NCI-H748 (cell line): ENCODE measurements around the gene BRWD1.

Experiments used
- DNase-seq: peaks from one replicate; lab custom pipeline; 2025; ENCODE audit not compliant: unreplicated experiment; lab: John Stamatoyannopoulos, UW

Gene BRWD1

DNA sequence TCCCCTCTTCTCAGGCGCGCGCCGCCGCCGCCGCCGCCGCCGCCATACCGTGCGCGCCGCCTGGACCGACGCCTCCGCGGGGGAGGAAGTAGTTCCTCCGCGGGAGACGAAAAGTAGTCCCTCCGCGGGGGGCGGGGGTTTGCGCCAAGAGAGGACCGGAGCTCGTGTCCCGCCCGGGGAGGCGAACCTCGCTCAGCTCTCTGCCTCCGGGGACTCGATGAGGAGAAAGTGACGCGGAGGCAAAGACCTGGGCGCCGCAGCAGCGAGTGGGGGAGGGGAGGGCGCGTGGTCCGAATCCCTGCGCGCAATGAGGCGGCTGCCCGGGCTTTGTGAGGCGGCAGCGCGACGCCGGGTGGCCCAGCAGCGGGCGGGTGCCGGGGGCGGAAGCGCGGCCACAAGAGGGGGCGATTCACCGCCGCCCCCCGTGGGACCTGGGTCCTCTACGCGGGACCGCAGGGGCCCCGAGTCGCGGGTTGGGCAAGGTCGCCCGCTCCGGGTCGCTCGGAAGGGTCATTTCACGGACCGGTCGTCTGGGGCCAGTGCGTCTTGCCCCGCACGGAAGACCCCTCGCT is at the start of gene BRWD1:
TSS of gene BRWD1 (minus strand) at position 62 of the 572 bp plus-strand sequence. CDS start 141 bp downstream, outside the sequence.
- DNase-seq: peak; percentile 90

DNA sequence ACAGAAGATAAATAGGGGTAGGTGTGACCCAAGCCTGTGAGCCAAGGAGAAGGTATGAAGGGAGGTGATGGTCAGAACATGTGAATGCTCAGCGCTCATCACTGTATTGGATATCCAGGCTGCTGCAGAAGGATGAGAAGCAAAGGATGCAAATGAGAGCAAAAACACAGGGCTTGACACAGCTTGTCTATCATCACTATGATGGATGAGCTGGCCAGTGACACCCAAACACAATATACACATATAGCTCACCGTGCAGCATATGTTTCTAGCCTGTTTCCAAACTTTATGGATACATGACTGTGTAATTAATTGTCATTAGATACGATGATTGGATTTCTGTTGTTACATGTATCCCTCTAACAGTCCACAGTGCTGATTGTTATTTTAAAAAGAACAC is 49.3 kb upstream of the BRWD1 start:
- DNase-seq: no peak

DNA sequence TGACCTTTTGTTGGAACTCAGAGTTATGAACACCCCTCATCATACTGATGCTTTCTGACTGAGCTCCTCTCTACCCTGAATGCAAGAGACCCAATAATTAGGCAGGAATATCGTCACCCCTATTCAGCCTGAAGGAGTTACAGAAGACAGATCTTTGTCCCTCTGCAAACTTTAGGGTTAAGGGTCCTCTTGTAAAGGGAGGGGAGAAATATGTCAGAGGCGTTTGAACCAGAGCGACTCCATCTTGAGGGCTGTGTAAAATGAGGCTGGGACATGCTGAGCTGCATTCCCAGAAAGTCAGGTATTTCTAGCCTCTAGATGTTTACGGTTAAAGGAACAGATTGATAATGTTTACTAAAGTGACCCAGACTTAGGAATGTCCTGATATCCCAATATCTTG is 46.0 kb upstream of the BRWD1 start:
- no peak for DNase-seq

DNA sequence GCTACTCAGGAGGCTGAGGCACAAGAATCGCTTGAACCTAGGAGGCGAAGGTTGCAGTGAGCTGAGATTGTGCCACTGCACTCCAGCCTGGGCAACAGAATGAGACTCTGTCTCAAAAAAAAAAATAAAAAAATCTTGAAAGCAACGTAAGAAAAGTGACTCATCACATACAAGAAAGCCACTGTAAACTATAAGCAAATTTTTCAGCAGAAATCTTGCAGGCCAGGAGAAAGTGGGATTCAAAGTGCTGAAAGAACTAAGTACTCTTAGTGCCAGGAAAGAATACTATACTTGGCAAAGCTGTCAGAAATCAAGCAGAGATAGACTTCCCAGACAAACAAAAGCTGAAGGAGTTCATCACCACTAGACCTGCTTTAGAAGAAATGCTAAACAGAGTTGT is 39.9 kb upstream of the BRWD1 start:
- no peak for DNase-seq

DNA sequence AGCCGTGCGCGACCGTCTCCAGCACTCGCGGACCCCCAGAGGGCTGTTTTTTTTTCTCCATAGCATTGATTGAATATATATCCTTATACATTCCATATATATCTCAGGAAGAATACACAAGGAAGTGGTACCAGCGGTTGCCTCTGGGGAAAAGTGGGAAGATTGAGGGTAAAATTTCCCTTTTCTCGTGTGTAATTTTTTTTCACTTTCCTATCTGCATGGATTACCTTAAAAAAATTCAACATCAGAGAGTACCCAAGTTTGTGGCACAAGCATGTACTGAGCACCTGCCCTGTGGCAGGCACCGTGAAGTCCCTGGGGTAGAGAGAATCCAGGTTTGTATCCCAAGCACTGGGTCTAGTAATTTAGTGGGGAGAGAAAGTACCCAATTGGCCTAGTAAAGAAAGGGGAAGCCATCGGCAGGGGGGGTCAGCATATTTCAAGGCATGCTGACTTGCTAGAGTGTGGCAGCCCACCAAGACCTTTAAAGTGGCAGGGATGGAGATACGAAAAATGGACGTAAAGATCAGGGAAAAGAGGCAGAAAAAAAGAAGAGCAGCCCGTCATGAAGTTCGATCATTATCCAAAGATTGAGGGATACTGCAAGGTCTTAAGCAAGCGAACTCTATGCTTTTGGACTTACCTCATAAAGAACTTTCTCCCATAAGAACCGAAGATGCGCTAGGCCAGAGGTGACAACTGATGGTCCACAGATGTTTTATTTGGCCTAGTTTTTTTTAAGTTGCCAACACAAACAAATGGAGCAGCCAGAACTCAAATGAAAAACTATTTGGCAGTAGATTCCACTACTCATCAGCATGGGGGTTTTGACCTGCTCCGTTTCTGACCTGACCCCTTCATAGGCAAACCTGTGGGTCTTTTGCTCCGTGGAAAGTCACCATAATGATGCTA is 36.9 kb upstream of the BRWD1 start:
- DNase-seq: no peak

DNA sequence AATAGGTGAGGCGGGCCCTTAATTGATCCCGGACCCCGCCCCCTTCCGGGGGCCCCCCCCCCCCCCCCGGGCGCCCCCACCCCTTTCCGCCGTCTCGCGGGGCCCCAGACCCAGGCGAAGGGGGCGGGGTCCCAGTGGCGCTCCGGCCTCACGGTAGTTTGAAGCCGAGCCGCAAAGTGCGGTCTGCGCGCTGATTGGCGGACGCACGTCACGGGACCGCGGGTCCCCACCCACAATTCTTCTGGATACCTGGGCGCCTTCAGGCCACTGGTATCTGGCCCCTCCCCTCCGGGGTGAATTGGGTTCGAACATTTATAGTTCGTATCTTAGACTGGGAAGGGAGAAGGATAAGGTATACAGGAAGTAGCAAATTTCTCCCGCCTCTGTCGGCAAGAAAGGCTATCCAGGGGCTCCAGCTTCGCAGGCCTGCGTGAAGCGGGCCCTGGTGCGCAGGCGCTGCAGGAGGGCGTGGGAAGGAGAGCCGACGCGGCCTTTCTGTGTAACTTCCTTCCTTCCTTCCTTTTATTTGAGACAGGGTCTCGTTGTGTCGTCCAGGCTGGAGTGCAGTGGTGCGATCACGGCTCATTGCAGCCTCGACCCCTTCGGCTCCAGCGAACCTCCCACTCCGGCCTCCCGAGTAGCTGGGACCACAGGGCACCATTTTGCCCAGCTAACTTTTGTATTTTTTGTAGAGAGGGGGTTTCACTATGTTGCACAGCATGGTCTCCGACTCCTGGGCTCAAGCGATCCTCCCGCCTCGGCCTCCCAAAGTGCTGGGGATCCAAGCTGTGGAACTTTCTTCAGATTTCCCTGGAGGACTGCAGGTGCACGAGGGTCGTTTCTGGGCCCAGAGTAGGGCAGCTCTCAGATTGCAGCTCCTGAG is 36.0 kb upstream of the BRWD1 start:
- DNase-seq: peak; percentile 98

DNA sequence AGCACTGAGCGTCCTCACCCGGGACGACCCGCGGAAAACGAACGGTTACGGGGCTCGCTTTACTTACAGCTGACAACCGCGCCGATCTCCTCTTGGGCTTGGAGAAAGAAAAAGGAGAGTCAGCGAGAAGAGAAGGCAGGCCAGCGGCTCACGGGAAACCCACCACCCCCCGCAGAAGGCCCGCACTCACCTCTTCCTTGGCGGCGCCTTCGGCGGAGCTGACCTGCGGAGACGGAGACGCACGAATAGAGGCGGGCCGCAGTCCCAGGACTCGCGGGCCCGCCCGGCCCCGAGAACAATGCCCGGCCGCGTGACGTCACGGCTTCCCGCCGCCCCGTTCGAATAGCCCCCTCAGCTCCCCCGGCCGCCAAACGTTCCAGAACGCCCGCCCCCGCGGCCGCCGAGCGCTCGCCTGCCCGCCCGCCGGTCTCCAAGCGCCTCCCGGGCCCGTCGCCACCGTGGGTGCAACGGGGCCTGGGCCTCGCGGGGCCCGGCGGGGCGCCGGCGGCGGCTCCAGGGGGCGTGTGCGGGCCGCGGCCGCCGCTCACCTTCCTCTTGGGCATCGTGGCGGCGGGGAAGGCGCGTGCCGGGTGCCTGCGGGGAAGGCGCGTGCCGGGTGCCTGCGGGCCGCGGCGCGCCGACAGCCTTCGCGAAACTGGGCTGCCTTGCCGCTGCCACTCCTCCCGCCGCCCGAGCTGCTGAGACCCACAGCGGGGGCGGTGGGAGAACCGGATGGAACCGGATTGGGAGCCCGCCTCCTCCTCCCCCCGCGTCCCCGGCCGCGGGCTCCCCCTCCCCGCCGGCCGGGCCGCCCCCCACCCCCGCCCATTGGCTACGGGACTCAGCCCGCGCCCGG is 35.2 kb upstream of the BRWD1 start, which contains the start of gene HMGN1:
TSS of gene HMGN1 (minus strand) at position 734 of the 856 bp plus-strand sequence. CDS start at position 563, 171 bp downstream.
- DNase-seq: peak; percentile 97

DNA sequence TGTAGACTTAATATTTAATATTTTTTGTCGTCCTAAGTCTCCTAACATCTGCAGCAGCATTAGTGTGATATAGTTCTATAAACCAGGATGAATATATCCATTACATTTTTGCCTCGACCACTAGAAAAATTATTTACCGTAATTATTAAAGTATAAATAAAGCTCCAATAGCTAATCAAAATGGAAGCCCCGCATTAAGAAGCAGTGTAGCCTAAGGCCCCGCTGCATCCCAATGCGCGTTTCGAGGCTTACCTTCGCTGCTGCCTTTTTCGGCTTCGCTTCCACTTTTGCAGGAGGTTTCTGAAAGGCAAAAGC is 34.6 kb upstream of the BRWD1 start:
- peak; percentile 64 for DNase-seq

DNA sequence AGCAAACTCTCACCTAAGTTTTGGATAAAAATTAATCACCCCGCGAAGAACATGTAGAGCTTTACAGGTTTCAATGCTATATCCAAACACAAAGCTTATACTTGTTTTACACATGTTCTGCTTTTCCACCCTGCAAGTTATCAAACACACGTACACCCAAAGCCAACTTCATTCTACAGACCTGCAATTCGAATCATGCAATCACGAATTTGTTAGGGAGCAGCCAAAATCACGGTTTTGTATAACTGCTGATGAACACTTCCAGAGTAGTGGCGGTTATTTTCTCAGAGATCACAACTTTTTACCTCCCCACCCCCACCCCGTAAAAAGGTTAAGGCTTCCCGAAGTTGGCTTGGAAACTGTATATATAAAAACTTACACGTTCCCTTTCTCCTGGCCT is 34.1 kb upstream of the BRWD1 start:
- no peak for DNase-seq

DNA sequence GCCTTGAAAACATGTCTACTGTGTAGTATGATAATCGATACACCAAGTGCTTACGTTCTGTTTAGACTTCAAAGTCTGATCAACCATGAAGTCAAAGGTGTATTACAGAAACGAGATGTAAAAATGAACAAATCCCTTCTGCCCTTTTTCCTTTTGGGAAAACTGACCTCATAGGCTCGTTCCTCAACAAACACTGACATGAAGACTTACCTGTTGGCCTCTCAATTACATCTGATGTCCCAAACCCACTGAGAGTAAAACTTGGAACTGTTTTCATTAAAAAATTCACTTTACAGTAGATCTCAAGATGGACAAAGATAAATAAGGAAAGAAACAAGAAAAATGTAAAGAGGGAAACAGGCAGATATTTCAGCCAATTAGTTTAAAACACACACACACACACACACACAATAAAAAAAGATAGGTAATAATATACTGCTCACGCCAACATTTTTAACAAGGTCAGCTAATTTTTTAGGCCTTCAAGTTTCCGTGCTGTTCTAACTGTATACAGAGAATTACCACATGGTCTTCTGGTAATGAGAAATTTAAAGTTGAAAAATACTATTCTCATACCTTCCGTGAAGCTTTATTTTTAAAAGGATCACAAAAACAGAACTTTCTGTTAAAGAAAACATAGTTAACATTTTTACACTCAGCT is 33.4 kb upstream of the BRWD1 start:
- no peak for DNase-seq

DNA sequence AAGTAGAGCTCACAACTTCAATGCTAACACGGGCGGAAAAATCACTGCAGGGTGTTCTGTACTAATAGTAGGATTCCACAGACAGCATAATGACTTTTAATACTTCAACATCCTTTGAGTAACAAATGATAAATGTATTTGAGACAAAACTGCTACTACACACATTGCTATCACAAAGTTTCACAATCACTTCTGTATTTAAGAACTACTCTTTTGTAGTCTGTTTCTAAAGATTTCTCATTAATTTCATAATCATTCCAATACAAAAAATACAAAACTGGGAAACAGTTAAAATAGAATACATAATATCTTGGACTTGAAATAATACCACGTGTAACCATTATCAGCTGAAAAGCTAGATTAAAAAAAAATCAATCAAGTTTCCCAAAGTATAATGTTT is 32.8 kb upstream of the BRWD1 start:
- no peak for DNase-seq

DNA sequence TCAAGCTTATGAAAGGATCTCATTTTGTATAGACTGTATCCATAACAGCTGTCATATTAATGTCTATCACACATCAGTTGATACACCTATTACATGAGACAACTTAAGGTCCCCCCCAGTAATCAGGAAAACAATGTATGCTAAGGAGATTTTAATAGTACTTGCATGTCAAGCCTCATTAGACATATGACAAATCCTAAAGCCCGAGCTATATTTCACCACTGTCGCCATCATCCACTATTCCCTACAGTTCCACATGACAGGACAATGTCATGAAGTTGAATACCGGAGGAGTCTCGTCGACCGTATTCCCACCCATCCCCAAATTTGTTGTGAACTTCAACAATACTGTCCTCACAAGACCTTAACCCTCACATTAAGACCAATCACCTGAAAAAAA is 32.0 kb upstream of the BRWD1 start:
- DNase-seq: no peak

DNA sequence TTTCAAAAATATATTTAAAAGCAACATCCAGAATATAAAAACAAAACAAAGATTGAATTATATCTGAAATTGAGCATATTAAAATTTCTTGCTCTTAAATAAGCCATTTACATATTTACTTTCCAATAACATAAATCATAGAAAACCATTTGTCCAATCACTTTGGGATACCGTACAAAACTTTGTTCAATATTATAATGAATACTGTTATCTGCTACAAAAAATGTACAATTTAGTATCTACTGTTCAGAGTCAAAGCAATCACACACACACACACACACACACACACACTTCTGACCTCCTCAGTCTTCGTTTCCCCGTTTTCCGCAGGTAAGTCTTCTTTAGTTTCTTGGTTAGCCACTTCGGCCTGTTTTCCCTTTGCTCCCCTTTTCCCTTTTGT is 31.4 kb upstream of the BRWD1 start:
- no peak for DNase-seq

DNA sequence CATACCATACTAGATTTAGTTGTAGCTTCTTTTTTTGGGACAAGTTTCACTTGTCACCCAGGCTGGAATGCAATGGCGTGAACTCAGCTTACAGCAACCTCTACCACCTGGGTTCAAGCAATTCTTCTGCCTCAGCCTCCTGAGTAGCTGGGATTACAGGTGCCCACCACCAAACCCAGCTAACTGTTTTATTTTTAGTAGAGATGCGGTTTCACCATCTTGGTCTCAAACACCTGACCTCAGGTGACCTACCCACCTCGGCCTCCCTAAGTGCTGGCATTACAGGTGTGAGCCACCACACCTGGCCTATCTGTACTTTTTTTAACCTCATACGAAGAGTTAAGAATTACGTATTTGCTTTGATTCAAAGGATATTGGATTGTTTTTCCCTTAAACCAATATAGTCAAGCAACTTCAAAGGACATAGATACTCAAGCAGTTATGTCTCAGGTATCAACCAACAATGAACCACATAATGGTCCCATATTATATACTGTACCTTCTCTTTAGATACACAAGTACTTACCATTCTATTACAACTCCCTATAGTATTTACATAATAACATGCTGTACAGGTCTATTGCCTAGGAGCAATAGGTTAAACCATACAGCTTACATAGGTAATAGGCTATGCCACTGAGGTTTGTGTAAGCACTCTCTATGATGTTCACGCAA is 28.0 kb upstream of the BRWD1 start:
- no peak for DNase-seq

DNA sequence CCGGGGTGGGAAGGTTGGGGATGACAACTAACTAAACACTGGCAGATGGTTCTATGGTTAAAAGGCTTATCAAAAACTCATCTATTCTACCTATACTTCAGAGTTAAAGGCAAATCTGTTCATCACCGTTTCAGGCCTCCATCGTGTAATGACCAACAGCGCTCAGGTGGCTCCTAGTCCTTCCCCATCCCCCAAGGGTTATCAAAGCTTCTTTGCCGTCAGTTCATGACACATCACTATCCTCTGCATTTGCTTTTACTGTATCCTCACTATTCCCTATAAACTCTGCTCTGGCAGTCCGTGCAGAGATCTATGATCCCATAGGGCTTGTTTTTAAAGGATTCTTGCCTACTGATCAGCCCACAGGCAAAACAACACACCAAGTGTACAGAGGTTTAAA is 27.3 kb upstream of the BRWD1 start:
- no peak for DNase-seq

DNA sequence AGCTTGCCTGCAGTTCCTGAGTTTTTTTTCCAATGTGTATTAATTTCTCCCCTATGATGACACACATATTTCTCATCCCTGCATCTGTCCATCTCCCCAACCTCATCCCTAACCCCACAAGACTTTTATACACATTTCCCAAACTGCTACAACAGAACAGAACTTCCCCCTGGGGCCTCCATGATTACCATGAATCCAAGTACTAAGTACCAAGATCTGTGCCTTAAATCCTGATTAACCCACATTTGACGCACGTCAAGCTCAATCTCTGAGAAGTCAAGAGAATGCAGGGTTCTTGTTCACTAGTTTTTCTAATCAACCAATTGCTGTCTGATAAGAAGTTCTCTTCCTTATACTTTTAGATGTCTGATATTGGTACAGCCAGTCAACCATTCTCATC is 25.8 kb upstream of the BRWD1 start:
- no peak for DNase-seq

DNA sequence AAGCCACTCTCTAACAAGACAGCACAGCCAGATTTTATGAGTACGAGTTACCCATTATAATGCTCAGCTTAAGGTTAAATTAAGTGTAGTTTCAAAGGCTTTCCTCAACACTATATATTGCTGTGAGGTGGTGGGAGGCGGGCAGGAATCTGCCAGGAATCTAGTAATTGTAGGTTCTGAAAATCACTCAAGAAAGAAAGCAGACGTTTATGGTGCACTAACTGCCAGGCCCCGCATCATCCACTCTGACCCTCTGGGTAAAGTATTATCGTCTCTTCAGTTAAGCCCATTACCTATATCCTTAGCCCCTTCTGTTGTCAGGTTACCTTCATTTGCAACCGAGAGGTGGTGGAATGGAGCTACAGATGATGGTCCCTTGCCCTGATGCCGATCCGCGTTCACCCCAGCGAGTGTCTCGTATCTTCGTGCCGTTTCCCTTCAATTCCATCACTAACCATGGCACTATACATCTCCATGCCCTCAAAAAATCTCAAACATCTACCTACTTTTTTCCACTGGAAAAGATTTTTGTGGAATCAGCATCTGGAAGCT is 23.1 kb upstream of the BRWD1 start:
- DNase-seq: no peak

DNA sequence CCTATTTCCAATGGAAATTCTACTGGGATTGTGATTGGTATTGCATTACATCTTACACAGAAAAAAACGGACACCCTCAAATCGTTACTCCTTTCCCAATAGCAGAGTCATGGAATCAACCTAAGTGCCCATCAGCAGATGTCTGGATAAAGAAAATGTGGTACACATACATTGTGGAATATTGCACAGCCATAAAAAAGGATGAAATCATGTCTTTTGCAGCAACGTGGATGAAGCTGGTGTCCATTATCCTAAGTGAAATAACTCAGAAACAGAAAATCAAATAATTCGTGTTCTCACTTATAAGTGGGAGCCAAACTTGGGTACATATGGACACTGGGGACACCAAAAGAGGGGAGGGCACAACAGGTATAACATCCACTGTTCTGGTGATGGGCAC is 21.2 kb upstream of the BRWD1 start:
- DNase-seq: no peak

DNA sequence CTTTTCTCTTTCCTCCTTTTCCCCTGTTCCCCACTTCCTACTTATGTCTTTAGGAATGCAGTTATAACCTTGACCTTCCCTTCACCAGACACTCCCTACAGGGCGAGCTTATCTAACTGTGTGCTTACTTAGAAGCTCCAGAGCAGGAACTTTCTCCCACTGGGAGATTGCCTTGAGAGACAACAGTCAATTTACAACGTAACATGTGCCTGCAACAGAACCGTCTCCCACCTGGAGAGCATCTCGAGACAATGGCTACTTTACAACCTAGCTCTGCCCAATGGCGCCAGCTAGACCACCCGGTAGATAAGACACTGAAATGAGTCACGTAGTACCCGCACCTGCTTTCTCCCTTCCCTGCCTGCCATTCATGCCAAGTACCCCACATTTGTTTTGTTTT is 18.7 kb upstream of the BRWD1 start:
- DNase-seq: peak; percentile 71
